Nephron (organoid): Measurements from ENCODE around the gene NAV2.

Experiments used
- H3K27ac Mint-ChIP-seq, 3 experiments: 2 replicates each; pipeline ENCODE4 v1.8.0; 2020; ENCODE audit warnings: mixed read lengths in 3 of 3, mild to moderate bottlenecking in 2 of 3, moderate library complexity in 1 of 3
- H3K27me3 Mint-ChIP-seq: 2 replicates; pipeline ENCODE4 v1.8.0; 2021; ENCODE audit warnings: low read depth, mild to moderate bottlenecking, moderate library complexity, mixed read lengths
- H3K36me3 Mint-ChIP-seq: 2 replicates; pipeline ENCODE4 v1.8.0; 2020; ENCODE audit warnings: low read depth, mixed read lengths
- H3K4me1 Mint-ChIP-seq: 2 replicates; pipeline ENCODE4 v1.8.0; 2020; ENCODE audit warnings: mixed read lengths
- H3K4me3 Mint-ChIP-seq, 3 experiments: 2 replicates each; pipeline ENCODE4 v1.8.0; 2020; ENCODE audit warnings: mild to moderate bottlenecking in 3 of 3, mixed read lengths in 3 of 3, moderate library complexity in 2 of 3
- H3K9me3 Mint-ChIP-seq: 2 replicates; pipeline ENCODE4 v1.8.0; 2020; ENCODE audit warnings: mixed read lengths
- TF ChIP-seq, protein P1 (sequence below), 3 experiments: fragments of 200-600 bp; sonication (generic); IDR thresholded peaks; one replicate each; pipeline ENCODE4 v1.5.0; 2021; ENCODE audit warnings: antibody characterized with exemption in 3 of 3; ENCODE audit not compliant: unreplicated experiment in 3 of 3

The NAV2 gene

DNA sequence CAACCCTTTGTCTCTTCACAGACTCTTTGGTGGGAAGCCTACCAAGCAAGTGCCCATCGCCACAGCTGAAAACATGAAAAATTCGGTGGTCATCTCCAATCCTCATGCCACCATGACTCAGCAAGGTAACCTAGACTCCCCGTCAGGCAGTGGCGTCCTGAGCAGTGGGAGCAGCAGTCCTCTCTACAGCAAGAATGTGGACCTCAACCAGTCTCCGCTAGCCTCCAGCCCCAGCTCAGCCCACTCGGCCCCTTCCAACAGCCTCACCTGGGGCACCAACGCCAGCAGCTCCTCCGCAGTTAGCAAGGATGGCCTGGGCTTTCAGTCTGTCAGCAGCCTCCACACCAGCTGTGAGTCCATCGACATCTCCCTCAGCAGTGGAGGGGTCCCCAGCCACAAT lies 336.1 kb downstream of the NAV2 start:
- Mint-ChIP-seq H3K4me1 (peaks cover 49% of the 10 kb centered on the region), H3K36me3 (peaks cover 82% of the 10 kb centered on the region), H3K4me3 (no peak overlapping the region), H3K27ac (peak overlapping the region in 2 of 3 experiments; percentile 40 to 64), H3K27me3 (peaks cover 3% of the 10 kb centered on the region), H3K9me3 (no peaks in the 10 kb centered on the region)
- TF ChIP-seq, protein P1, sequence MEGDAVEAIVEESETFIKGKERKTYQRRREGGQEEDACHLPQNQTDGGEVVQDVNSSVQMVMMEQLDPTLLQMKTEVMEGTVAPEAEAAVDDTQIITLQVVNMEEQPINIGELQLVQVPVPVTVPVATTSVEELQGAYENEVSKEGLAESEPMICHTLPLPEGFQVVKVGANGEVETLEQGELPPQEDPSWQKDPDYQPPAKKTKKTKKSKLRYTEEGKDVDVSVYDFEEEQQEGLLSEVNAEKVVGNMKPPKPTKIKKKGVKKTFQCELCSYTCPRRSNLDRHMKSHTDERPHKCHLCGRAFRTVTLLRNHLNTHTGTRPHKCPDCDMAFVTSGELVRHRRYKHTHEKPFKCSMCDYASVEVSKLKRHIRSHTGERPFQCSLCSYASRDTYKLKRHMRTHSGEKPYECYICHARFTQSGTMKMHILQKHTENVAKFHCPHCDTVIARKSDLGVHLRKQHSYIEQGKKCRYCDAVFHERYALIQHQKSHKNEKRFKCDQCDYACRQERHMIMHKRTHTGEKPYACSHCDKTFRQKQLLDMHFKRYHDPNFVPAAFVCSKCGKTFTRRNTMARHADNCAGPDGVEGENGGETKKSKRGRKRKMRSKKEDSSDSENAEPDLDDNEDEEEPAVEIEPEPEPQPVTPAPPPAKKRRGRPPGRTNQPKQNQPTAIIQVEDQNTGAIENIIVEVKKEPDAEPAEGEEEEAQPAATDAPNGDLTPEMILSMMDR (IDR thresholded peaks at IDR 0.05; ENCODE audit: unreplicated experiment in 3 of 3) = no peak

DNA sequence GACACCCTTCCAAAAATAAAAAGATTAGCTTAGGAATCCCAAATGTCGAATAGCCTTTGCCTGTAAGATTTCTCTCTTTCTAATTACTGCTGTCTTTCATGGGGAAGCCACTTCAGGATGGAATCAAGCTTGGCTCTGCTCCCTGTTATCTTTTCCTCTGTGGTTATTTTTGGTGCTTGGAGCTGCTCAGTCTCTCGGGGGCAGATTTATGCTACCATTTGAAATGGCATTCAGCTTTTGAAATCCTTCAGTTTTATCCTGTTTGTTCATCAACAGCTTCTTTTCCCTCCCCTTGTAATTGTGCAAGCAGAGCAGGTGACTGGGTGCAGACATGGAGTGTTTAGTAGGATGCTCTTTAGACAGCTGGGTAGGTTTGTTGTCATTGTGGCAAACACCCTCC lies 336.6 kb downstream of the NAV2 start:
- H3K36me3 Mint-ChIP-seq = peaks cover 86% of the 10 kb centered on the region
- peaks cover 49% of the 10 kb centered on the region for H3K4me1 Mint-ChIP-seq
- H3K9me3 Mint-ChIP-seq = no peaks in the 10 kb centered on the region
- TF ChIP-seq, protein P1 (IDR thresholded peaks at IDR 0.05; ENCODE audit: unreplicated experiment in 3 of 3) = no peak
- H3K4me3 Mint-ChIP-seq = no peak overlapping the region
- peaks cover 3% of the 10 kb centered on the region for H3K27me3 Mint-ChIP-seq
- peak overlapping the region in 2 of 3 experiments; percentile 40 to 64 for H3K27ac Mint-ChIP-seq

DNA sequence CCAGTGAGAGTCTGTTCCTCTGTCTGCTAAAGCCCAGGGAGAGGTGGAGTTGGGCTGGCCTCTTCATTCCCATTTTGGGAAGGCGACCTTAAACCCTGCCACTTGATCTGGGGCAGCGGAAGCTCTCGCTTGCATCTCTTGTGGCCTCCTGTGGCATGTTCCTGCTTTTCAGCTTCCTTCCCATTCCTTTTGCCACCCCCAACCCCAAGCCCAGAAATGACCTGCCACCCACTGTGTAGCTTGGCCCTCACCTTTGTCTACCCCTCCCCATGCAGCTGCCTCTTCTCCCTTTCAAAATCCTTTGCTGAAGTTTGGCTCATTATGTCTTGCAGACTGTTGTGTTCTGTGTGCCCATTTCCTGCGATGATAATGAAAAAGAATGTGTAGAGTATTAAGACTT lies 337.4 kb downstream of the NAV2 start:
- Mint-ChIP-seq H3K4me3 (no peak overlapping the region), H3K9me3 (no peaks in the 10 kb centered on the region), H3K36me3 (peaks cover 84% of the 10 kb centered on the region), H3K27ac (peak overlapping the region in 2 of 3 experiments; percentile 9 to 55), H3K4me1 (peaks cover 54% of the 10 kb centered on the region), H3K27me3 (peaks cover 3% of the 10 kb centered on the region)
- TF ChIP-seq, protein P1 (IDR thresholded peaks at IDR 0.05; ENCODE audit: unreplicated experiment in 3 of 3) = no peak

DNA sequence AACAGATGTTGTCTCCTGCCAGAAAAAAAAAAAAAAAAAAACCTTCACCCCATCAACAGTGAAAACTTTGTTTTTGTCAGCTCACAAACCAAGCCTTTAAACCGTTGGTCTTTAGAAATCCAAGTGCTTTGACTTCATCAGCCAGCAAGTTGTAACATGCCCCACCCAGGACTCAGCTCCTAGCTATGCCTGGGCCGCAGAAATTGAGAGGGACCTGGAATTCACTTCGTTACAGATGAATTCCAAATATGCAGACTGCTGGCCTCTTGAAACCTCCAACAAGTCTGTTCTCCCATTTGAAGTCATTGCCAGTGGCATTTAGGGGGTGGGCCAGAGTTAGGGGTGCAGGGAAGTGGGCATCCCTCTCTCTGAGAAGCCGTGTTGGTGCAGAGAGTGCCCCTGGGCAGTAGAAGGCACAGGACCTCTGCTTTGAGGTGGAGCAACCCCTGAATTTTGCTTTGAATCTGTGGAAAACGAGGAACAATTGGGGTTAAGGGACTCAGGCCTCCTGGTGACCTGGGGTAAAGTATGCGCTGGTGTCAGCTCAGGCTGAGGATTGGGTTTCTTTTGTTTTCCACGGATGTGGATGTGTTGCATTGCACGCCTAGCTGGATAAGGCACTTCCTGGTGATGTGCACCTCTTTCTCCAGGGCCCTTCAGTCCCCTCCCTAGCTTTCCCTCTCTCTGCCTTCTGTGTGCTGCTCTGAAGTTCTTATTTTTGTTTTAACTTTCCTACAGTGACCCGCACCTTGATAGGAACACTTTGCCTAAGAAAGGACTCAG lies 338.1 kb downstream of the NAV2 start:
- Mint-ChIP-seq H3K27ac (peak overlapping the region in 2 of 3 experiments; percentile 55 to 62), H3K36me3 (peaks cover 87% of the 10 kb centered on the region), H3K27me3 (peaks cover 3% of the 10 kb centered on the region), H3K9me3 (no peaks in the 10 kb centered on the region), H3K4me1 (peaks cover 61% of the 10 kb centered on the region), H3K4me3 (no peak overlapping the region)
- TF ChIP-seq, protein P1 (IDR thresholded peaks at IDR 0.05; ENCODE audit: unreplicated experiment in 3 of 3) = no peak

DNA sequence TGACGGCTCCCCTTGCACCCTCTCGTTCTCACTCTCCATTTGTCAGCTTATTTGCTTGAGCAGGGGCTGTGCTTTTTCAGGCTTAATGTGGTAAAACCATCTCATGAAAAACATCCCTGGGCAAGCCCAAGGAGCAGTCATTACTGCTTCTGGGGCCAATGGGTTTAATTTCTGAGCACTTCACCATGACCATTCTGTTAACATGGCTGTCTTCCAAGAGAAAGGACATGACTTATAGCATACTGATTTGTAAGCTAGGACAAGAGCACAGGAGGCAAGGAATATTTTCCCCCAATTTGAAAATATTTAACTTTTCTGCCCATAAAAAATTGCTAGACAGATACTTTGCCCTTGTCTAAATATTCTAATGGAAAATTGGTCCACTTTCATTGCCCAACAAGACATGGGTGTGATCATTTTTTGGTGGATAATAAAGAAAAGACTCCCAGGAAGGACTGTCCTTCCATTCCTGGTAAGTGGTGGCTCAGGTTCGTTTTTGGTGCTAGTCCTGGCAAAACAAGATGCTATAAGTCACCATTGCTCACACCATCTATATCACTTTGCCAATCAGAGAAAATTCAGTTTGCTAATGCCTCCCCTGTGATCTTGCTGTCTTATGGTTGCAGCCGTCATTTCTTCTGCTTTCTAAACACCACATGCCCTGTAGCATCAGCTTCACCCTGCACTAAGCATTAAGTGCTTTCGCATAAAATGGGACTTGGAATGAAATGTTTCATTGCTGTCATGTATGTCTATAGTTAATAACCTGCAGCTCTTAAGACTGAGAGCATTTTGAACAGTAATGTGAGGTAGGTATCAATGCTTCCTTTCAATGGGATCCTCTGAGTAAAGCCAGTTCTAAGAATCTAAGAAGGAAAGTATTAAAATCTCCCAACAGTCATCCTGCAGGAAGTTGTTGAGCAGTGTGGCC lies 339.1 kb downstream of the NAV2 start:
- peaks cover 71% of the 10 kb centered on the region for H3K4me1 Mint-ChIP-seq
- no peaks in the 10 kb centered on the region for H3K9me3 Mint-ChIP-seq
- peaks cover 3% of the 10 kb centered on the region for H3K27me3 Mint-ChIP-seq
- no peak overlapping the region for H3K4me3 Mint-ChIP-seq
- TF ChIP-seq, protein P1 (IDR thresholded peaks at IDR 0.05; ENCODE audit: unreplicated experiment in 3 of 3) = no peak
- H3K27ac Mint-ChIP-seq = peak overlapping the region in 2 of 3 experiments; percentile 7 to 62
- H3K36me3 Mint-ChIP-seq = peaks cover 90% of the 10 kb centered on the region
